Measurements from ENCODE around the gene NUTM2G.
"Not testable (repeated sequence)": the region's sequence is repeated elsewhere in the genome, so short reads cannot be mapped to it uniquely, and the experiment has no call there.

Gene NUTM2G, protein sequence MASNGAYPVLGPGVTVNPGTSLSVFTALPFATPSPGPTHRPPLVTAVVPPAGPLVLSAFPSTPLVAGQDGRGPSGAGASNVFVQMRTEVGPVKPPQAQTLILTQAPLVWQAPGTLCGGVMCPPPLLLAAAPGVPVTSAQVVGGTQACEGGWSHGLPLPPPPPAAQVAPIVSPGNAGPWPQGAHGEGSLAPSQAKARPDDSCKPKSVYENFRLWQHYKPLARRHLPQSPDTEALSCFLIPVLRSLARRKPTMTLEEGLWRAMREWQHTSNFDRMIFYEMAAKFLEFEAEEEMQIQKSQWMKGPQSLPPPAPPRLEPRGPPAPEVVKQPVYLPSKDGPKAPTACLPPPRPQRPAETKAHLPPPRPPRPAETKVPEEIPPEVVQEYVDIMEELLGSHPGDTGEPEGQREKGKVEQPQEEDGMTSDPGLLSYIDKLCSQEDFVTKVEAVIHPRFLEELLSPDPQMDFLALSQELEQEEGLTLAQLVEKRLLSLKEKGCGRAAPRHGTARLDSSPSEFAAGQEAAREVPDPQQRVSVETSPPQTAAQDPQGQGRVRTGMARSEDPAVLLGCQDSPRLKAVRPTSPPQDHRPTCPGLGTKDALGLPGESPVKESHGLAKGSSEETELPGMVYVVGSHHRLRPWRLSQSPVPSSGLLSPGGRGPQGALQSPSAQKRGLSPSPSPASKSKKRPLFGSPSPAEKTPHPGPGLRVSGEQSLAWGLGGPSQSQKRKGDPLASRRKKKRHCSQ

GRCh38 chr9:96928543-96928942 is at the start of gene NUTM2G:
Gene NUTM2G (plus strand): TSS chr9:96928843. CDS start chr9:96929025, 182 bp downstream.
- not testable (repeated sequence) for DNase-seq

GRCh38 chr9:96883922-96884321 is 44.7 kb upstream of the NUTM2G start:
- DNase-seq = no peak

DNA sequence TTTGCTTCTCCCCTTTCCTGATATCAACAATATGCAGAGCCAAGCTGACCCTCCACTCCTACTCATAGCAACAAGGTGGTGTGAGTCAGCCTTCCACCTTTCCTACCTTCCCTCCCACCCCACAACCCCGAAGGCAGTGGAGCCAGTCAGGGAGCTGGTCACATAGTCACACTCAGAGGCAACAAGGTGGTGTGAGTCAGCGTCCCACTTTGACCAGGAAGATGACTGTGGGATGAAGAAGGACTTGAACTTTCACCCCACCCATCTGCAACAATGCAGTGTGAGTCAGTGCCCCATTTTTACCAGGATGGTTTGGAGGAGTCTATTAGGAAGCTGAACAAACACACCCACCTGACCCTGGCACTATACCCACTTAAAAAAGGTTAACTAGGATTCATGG is 44.2 kb upstream of the NUTM2G start:
- no peak for DNase-seq

DNA sequence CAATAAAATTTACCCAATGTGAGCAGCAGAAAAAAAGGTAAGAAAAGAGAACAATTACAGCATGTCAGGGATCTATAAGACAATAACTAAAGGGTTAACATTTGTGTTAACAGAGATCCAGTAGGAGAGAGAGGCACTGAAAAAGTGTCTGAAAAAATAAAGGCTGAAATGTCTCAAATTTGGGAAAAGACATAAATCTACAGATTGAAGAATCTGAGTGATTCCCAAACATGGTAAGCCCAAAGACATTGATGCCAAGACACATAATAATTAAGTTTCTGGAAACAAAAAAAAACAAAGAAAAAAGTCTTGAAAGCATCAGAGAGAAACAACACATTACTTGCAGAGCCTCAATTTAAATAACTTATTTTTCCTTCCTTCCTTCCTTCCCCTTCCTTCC is 43.2 kb upstream of the NUTM2G start:
- DNase-seq = no peak

DNA sequence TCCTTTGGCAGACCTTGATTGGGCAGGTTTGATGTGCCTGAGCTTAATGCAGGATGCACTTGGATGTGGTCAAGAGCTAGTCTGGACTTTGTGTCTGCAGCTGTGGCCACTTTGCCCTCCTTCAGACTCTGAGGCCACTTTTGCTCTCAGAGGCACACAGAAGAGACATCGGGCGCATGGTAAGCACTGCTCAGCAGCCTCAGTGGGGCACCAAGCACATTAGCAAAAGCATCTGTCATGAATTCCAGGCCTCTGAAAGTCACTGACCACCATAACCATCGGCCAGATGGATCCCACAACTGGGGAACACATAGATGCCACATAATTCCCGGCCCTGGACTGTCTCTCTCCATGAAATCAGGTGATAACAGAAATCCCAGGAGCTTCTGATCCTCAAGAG is 40.1 kb upstream of the NUTM2G start:
- DNase-seq = no peak

GRCh38 chr9:96892131-96892530 is 36.5 kb upstream of the NUTM2G start:
- DNase-seq = no peak

- DNase-seq = not testable (repeated sequence)
These were observed 28.6 kb upstream of the NUTM2G start for GRCh38 chr9:96900010-96900409.

DNA sequence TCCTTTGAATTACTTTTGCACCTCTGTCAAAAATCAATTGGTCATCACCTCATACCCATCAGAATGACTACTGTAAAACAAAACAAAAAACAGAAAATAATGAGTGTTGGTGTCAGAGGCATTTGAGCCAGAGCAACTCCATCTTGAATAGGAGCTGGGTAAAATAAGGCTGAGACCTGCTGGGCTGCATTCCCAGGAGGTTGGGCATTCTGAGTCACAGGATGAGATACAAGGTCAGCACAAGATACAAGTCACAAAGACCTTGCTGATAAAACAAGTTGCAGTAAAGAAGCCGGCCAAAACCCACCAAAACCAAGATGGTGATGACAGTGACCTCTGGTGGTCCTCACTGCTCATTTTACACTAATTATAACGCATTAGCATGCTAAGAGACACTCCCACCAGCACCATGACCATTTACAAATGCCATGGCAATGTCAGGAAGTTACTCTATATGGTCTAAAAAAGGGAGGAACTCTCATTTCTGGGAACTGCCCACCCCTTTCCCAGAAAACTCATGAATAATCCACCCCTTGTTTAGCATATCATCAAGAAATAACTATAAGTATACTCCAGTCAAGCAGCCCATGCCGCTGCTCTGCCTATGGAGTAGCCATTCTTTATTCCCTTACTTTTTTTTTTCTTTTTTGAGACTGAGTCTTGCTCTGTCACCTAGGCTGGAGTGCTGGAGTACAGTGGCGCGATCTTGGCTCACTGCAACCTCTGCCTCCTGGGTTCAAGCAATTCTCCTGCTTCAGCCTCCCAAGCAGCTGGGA is 23.5 kb upstream of the NUTM2G start:
- not testable (repeated sequence) for DNase-seq

GRCh38 chr9:96908479-96908878 is 20.2 kb upstream of the NUTM2G start:
- DNase-seq = not testable (repeated sequence)

DNA sequence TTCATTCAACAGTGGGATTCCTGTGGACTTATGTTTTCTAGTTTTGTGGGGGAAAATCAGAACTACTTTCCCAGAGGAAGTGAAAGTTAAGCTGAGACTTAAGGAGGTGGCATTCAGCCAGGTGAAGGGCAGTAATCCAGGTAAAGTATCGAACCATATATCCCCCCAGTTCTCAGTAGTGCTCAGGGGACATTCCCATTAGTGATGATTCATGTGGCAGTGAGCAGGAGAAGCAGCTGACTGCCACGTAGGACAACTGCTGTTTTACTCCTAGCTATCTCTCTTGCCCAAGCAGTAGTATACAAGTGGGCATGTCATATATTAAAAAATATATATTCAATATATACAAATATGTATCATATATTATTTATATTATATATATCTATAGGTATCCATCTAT is 13.1 kb upstream of the NUTM2G start:
- DNase-seq = not testable (repeated sequence)

DNA sequence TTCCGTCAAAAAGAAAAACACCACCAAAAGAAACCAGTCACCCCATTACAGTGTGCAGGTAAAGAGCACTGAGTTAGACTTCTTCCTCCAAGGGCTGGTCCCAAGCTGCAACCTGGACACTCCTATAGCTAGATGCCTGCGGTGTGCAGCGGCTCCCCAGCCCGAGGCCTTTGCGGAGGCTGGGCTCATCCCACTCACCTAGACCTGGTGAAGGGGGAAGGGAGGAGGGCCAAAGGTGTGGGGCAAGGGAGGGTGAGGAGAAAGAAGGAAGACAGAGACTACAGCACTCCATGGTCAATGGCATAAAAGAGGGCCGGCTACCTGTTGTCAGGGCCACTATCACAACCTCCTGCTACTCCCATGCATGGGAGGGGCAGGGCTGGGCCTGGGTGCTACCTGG is 12.1 kb upstream of the NUTM2G start:
- not testable (repeated sequence) for DNase-seq

GRCh38 chr9:96918550-96918949 is 10.1 kb upstream of the NUTM2G start:
- not testable (repeated sequence) for DNase-seq

DNA sequence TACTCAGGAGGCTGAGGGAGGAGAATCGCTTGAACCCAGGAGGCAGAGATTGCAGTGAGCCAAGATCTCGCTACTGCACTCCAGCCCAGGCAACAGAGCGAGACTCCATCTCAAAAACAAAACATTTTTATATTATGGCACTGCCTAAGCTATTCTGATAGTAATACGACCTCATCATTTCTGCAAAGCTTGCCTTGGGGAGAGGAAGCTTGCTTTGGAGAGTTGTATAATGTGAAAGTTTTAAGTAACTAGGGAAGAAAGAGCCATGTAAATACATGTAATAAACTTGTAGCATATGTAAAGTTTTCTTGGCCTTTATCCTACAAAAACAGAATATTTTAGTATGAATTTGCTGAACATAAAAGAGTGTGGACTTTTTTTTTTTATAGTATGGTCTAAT is 7.8 kb upstream of the NUTM2G start:
- not testable (repeated sequence) for DNase-seq

DNA sequence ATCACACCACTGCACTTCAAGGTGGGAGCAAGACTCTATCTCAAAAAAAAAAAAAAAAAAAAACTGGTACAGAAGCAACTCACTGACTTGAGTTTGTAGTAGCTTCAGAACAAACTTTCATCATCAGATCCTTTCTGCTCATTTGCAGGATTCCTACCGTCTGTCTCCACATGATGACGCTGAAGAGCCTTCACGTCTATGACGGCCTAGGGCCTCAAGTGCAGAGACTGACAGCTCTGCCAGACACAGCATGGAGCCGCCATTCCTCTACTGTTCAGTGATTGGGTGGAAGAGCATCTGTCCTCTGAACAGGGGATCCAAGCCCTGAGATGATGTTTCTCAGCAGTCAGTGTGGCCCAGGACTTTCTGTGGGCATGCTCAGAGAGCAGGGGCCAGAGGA is 3.1 kb upstream of the NUTM2G start:
- DNase-seq = not testable (repeated sequence)

- DNase-seq = not testable (repeated sequence)
These were observed 3.0 kb downstream of the NUTM2G start for GRCh38 chr9:96931665-96932064.

- DNase-seq = not testable (repeated sequence)
These were observed 5.5 kb downstream of the NUTM2G start for GRCh38 chr9:96934097-96934496.

- not testable (repeated sequence) for DNase-seq
These were observed 6.1 kb downstream of the NUTM2G start for GRCh38 chr9:96934706-96935105.

DNA sequence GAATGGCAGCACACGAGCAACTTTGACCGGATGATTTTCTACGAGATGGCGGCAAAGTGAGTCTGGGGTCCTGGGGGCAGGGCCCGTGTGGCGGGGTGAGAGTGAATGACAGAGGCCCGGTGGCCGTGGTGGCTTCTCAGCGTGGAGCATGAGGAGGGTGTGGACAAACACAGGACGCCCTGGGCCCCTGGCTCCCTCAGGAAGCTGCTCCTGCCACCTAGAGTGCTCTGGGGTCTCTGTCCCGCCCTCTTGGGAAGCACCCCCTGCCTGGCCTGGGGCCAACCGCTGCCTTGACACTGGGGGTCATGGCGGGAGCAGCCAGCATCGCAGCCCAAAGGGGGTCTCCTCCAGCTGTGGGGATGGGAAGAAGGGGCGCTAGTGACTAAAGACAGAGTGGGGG is 6.8 kb downstream of the NUTM2G start:
- DNase-seq = not testable (repeated sequence)

DNA sequence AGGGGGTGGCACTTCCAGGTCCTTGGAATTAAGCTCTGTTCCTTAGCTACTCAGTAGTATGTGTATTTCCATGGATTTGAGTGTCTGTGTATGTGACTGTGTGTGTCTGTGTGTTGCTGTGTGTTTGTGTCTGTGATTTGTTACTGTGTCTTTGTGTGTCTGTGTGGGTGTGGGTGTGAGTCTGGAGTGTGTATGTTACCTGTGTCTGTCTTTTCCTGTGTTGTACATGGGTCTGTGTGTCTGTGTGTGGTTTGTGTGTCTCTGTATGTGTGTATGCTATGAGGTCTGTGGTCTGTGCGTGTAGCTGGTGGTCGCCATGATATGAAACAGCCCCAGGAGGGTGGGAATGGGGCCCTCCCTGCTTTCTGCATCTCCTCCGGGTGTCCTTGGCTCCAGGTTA is 8.8 kb downstream of the NUTM2G start:
- DNase-seq = not testable (repeated sequence)

DNA sequence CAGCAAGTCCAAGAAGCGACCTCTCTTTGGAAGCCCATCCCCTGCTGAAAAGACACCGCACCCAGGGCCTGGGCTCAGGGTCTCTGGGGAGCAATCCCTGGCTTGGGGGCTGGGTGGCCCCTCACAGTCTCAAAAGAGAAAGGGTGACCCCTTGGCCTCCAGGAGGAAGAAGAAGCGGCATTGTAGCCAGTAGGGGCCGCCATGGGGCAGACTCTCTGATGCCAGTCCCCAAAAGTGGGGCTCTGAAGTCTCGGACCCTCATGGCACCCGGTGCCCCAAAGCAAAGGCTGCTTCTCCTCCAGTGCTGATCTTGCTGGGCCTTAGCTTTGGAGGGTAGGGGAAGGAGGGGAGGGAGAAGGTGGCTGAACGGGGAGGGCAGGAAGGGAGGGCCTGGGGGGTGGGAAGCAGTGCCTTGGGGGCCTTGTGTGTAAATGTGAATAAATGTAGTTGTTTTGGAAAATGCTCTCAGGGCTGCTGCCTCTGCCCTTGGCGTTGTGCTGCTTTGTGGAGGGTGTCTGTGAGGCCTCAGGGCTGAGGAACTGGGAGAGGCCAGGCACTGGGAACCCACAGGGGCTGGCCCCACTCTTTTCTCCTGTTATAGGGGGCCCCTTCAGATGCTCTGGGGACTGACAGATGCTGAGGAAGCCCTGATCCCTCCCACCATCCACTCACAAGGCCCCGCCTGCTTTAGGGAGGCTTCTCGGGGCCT is 10.5 kb downstream of the NUTM2G start:
- DNase-seq = not testable (repeated sequence)

GRCh38 chr9:96940982-96941381 is 12.3 kb downstream of the NUTM2G start:
- DNase-seq = not testable (repeated sequence)

GRCh38 chr9:96941628-96942027 is 13.0 kb downstream of the NUTM2G start:
- DNase-seq = not testable (repeated sequence)

- DNase-seq = not testable (repeated sequence)
These were observed 13.5 kb downstream of the NUTM2G start for GRCh38 chr9:96942181-96942580.
